NOMO-1 treated with dmso at 0.1 percent for 144 hours (cell line): Measurements from ENCODE around the gene B3GNT7.

Experiments
- DNase-seq: peaks from one replicate; lab custom pipeline; 2025; ENCODE audit not compliant: unreplicated experiment; lab: John Stamatoyannopoulos, UW

The B3GNT7 gene

DNA sequence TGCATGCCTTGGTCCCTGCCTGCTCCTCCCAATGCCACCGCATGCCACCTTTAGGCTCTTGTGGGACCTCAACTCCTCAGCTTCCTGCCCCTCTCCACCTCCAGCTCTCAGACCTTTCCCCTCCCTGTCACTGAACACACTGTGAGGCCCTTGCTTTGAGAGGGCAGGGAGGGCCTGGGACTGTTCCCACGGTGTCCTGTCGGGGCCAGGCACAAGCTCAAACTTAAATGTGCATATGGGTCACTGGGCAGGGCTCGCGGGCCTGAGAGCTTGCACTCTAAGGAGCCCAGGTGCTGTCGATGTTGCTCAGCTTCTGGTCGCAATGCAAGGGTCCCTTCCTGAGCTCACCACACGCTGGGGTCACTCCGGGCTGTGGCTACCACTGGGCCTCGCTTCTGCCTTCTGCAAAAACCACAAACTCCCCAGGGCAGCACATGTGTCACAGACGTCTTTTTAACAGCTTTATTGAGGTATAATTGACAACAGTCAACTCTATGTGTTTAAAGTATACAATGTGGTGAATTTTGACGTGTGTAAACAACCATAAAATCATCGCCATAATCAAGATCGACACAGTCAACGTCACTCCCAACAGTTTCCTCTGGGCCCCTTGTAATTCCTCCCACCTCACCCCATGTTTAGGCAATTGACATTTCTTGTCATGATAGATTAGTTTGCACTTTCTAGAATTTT is 11.9 kb upstream of the B3GNT7 start:
- DNase-seq, result no peak

DNA sequence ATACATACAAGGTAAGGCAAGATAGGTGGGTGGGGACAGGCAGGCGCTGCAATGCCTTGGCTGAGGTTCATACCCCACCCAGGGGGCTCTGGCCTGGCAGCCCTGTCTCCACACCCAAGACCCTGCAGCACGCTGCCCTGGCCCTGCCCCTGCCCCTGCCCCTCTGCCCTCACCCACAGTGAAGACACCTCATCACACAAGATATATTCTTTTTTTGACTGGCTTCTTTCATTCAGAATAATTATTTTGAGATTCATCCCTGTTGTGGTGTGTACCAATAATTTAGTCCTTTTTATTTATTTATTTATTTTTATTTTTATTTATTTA is 11.4 kb upstream of the B3GNT7 start:
- no peak for DNase-seq

DNA sequence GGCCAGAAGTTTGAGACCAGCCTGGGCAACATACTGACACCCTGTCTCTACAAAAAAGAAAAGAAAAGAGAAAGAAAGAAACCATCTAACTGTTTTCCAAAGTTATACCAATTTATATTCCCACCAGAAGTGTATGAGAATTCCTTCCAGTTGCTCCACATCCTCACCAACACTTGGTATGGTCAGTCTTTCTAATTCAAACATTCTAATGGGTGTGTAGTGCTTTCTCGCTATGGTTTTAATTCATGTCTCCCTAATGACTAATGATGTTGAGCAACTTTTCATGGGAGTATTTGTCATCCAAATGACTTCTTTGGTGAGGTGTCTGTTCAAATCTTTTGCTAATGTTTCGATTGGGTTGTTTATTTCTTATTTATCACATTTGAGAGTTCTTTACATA is 10.5 kb upstream of the B3GNT7 start:
- no peak for DNase-seq

DNA sequence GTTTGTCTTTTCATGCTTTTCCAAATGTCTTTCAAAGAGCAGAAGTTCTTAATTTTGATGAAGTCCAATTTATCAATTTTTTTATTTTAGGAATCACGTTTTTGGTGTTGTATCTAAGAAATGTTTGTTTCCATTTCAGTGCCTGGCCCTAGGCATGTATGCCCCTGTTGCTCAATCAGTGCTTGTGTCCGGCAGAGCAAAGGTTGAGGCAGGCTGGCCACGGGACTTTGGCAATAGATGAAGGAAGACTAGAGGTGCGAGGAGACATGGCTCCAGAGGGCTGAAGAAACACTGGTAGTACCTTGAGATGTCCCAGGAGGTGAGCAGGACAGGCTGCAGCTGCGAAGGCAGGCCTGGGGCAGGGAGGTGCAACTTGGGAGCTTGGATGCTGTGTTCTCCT is 10.1 kb upstream of the B3GNT7 start:
- no peak for DNase-seq

DNA sequence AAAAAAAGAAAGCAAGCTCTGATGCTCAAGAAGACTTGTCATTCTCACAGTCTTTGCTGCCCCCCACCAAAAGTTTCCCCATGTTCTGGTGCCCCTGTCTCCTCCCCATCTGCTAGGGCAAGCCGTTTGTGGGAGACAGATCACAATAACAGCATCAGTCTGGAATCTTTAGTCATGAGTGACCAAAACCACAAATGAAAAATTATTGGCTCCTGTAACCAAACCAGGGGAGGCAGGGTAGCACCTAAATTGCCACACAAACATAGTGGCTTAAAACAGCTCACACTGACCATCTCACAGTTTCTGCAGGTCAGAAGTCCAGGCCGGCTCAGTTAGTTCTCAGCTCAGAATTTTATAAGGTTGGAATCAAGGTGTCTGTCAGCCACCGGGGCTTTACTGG is 9.1 kb upstream of the B3GNT7 start:
- no peak for DNase-seq

DNA sequence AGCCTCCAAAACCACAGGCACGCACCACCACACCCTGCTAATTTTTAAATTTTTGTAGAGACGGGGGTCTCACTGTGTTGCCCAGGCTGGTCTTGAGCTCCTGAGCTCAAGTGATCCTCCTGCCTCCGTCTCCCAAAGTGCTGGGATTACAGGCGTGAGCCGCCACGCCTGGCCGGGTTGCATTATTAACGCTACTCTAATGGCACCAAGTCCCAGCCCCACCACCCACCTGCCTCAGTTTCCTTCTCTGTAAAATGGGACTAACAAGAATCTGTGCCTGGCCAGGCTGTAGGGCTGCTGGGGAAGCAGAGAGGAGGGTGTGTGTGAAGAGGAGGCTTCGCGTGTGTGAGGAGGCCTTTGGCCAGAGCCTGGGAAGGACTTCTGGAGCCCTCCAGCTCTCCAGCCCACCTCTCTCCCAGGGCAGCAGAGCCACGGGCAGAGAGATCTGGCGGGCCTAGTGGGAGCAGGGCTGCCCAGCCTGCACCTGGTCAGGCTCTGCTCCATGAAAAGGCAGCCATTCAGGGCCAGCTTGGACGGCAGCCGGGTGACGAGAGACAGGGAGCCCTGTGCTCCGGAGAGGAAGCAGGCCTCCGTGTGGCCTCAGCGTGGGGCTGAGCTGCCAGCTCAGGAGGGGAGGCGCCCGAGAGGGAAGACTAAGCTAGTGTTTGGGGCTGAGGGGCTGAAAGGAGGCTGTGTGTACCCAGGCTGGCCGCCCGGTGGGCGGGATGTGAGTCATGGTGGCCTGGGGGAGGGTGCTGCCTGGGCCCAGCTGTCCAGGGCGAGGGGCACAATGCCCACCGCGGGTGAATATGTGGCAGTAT is 7.4 kb upstream of the B3GNT7 start:
- peak; percentile 76 for DNase-seq

DNA sequence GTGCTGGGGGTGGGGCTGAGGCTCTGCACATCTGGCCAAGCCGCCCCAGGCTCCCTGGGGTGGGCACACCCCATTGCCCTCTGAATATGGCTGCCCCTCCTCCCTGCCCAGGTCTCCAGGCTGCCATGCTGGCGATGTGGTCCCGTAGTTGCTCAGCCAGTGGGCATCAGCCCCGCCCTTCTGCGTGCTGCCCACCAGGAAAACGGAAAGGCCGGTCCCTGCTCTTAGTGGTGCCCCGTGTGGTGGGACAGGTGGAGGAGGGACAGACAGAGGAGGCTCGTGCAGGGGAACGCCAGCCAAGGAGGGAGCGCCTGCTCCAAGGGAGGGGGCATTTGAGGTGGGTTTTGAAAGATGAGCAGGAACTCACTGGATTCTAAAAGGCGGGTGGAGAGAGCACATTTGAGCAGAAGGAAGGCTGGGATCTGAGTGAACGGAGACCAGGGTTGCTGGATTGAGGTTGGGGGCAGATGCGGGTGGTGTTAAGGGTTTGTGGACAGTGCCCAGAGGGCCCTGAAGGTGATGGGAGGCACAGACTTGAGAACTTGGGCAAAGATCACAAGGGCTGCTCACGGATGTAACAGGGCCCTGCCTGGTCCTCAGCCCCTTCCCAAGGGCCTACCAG is 6.7 kb upstream of the B3GNT7 start:
- no peak for DNase-seq

DNA sequence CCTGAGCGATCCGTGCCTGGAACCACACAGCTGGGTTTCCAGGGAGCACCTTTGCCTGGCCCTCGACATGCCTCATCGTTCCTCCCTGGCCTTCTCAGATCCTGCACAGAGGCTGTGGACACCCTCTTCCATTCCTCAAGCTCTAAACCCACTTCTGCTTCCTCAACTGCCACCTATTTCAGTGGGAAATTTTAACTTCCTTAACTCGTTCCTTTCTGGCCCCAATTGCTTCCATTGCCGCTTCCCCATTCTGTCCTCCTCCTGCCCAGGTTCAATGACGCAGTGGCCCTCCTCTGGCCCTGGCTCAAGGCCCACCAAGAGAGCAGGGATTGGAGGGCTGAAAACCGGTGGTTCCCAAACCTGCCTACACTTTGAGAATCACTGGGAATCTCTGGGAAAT is 4.8 kb upstream of the B3GNT7 start:
- peak; percentile 38 for DNase-seq

DNA sequence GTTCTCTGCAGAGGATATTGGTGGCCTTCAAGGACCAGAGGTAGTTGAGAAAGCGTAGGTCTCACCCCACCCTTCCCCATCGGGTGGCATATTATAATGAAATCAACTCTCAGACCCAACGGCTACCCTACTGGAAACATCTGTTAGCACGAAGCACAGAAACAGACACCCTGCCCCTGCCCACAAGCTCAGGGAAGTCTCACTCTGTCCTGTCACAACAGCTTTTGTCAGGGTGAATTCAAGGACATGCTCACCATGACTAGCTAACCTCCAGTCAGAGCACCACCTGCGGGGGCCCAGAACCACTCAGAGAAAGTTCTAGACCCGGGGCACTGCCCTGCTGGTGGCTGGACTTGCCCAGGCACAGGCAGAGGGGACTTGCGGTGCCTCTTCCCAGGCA is 3.5 kb upstream of the B3GNT7 start:
- DNase-seq, result peak; percentile 88

DNA sequence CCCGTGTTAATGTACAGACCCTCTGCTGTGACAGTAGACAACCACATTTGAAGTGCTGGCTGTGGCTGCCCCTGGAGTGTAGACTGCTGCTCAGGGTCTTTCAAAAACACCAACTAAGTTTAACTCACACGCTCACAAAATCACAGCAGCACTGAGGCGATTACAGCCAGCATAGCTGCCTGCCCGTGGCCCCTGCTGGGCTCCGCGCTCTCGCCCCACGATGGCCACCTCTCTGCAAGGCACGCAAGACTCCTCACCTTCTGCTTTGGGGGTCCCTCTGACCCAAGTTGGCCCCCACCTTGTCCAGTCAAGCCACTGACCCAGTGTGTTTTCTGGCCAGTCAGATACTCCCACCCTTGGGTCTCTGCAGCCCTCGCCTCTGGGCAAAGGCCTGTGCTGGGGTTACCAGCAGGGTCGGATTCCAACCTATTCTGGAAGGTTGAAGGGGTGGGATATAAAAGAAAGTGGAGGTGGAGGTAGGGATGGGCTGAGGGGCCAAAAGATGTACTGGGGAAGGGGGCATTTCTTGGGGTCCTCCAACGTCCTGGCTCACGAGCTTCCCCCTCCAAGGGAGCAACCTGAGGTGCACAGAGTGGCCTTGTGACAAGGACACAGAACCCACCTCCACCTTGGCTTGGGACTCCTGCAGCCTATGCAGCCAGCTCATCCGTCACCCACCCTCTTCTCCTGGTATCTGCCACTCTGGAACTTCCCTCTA is 2.9 kb upstream of the B3GNT7 start:
- DNase-seq, result no peak

DNA sequence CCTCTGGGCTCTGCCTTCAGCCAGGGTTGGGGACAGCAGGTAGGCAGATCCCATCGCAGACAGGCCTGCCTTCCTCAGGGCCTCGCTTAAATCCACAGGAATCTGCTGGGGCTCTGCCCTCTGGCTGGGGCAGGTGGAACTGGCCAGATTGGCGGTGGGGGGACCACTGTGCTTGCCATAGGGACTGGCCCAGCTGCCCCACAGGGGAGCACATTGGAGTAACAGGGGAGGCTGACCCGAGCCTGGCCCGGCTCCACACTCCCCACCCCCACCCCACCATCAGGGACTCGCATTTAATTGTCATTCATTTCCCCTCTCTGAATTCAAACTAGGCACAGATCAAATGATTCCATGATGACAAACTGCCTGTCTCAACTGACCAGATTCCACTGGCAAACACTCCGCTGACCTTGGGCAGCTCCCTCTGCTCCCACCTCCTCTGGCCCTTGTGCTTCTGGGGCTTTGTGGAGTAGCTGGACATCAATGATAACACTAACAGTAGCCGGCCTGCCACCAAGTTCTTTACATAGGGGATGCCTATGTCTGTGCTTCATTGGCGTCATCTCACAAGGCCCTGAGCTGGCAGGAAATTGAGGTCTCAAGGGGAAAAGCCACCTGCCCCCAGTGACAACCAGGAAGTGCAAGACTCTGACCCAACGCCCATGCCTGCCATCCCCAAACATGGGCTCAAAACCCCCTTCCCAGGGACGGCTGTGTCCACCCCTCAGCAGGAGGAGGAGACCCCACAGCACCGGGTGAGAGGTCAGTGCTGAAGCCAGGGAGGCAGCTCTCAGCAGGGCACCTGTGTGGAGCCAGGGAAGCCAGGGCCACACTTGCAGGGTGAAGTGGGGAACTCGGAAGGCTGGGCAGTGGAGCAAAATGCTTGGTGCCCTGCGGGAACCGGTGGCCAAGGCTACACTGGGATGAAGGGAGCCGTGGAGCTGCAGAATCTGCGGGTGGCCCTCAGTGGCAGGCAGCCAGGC is 2.1 kb upstream of the B3GNT7 start:
- no peak for DNase-seq

DNA sequence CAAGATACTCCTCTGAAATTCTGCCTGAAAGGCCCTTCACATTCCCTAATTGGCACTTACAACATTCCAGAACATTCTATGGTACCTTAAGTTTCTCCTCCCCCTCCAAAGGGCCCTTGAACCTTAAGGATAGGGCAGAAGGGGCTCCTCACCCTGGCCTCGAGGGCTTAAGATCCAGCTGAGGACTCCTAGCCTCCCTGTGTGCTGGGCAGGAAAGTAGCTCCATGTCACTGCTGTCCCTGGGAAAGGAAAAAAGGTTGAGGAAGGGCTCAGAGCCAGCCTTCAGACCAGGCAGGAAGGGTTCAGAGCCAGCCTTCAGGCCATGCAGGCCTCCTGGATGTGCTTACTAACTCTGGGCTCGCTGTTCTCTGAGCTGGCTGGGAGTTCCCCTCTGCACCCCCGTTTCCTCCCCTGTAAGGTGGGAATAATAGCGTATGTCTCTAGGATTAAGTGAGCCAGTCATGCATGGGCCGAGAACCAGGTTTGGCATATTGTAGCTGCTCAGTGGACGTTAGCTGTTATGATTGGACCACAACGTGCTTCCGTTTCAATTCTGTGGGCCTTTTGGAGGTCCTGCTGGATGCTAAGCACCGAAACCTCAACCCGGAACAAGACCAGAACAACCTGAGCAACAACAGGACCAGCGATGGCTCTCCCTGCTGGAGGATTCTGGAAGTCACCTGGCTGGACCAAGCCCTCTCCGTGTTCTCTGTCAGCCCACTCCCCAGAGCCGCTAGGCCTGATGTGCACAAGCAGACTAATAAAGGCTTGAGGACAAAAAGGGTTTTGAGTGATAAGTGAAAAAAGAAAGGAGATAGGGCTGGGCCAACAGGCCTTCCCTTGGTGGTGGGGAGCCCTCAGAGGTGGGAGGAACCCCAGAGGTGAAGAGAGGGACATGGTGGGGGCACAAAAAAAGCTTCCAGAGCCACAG is 1.0 kb upstream of the B3GNT7 start:
- DNase-seq, result peak; percentile 47

DNA sequence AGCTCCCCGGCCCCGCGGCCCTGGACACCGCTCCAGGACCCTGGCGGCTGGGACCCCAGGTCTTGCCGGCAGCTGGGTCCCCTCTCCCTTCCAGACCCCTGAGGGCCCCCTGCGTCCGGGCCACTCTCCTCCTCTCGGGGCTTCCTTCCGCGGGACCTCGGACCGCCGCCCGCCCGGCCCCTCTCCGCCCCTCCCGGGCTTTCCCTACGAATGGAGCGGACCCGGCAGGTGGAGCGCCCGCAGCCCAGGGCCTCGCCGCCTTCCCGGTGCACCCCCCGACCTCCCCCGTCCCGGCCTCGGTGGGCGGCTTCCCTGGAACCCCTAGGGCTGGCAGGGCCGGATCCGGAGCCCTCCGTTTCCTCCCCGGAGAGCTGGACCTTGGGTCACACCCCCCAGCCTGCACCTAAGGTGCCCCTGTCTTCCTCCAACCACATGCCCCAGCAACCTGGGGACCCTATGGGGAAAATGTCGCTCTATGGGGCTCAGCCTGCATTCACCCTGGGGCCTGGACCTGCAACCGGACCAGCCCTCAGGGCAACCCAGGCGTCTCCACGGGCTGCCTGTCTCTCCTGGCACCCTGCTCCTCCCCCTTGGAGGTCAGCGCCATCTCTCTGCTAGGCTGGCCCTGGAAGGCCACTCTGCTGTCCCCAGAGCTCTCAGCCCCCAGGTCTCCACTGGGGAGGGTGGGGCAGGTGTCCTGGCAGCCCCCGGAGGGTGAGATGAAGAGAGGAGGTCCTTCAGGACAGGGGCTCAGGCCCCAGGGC is 730 bp downstream of the B3GNT7 start:
- DNase-seq, result no peak

DNA sequence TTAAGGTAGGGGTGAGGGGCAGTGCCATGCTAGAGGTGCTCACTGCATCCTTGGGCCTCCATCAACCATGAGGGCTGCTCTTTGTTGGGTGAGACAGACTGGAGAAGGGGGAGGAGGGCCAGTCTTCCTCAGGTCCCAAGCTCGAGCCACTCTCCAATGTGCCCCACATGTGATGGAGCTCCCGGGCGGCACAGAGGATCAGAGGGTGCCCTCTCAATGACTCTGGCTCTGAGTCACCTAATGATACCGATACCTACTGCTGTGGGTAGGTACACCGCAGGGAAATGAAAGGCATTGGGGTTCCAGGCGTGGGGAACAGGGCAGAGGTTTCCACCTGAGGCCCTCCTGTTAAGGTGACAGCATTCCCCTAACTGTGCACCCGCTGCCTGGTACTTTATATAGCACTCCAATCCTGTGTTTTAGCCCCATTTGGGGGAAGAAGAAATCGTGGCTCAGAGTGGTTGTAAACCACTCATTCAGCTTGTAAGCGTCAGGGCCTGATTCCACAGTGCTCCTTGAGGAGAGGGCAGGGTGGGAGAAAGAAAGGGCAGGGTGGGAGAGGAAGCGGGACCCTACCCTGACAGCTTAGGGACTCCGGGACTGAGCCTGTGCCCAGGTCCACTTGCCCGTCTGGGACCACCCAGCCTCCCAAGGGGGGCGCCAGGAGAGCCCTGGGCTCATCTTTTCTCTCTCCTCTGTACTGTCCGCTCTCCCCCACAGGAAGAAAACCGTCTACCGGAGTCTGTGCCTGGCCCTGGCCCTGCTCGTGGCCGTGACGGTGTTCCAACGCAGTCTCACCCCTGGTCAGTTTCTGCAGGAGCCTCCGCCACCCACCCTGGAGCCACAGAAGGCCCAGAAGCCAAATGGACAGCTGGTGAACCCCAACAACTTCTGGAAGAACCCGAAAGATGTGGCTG is 1.8 kb downstream of the B3GNT7 start:
- DNase-seq, result no peak

DNA sequence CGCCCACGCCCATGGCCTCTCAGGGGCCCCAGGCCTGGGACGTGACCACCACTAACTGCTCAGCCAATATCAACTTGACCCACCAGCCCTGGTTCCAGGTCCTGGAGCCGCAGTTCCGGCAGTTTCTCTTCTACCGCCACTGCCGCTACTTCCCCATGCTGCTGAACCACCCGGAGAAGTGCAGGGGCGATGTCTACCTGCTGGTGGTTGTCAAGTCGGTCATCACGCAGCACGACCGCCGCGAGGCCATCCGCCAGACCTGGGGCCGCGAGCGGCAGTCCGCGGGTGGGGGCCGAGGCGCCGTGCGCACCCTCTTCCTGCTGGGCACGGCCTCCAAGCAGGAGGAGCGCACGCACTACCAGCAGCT is 2.4 kb downstream of the B3GNT7 start:
- DNase-seq, result no peak

DNA sequence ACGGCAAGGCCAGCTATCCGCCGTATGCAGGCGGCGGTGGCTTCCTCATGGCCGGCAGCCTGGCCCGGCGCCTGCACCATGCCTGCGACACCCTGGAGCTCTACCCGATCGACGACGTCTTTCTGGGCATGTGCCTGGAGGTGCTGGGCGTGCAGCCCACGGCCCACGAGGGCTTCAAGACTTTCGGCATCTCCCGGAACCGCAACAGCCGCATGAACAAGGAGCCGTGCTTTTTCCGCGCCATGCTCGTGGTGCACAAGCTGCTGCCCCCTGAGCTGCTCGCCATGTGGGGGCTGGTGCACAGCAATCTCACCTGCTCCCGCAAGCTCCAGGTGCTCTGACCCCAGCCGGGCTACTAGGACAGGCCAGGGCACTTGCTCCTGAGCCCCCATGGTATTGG is 3.1 kb downstream of the B3GNT7 start:
- DNase-seq, result no peak

DNA sequence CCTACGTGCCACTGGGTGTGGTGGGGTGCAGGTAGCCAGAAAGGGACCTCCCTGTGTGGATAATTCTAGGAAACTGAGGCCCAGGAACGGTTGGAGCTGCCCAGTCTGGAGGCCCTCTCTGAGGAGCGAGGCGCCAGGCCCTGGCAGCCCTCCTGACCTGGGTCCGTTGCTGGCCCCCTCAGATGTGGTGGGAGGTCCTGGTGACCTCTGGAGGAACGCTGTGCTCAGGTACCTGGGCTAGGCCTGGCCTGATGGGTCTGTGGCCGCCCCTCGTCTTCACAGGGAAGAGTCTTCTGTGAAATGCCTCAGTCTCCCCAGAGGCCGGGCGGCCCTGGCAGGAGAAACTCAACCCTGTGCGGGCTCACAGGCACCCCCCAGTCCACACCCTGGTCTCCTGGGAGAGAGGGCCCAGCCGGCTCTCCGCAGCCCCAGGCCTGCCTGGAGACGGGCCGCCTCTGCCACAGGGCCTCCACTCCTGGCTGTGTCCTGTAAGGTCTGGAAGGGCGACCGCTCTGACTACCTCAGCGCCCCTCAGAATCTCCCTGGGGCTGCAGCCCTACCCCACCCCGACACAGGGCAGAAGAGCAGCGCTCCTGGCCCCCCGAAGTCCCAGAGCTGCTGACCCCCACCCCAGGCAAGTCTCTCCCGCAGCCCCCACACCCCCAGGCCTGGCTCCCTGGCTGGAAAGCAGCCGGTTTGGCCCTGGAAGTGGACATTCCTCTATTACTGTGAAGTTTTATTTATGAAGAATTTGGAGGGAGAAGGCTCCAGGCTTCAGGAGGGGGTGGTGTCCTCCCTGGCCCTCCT is 3.7 kb downstream of the B3GNT7 start:
- DNase-seq, result no peak
